Ecto neural progenitor cell (in vitro differentiated cells): ENCODE measurements around the gene DDX1.
"Not testable (repeated sequence)": the region's sequence is repeated elsewhere in the genome, so short reads cannot be mapped to it uniquely, and the experiment has no call there.

Experiments
- DNase-seq: peaks from one replicate; pipeline ENCODE4 v3.0.0-alpha.2; 2018; ENCODE audit warnings: low spot score

The DDX1 gene

DNA sequence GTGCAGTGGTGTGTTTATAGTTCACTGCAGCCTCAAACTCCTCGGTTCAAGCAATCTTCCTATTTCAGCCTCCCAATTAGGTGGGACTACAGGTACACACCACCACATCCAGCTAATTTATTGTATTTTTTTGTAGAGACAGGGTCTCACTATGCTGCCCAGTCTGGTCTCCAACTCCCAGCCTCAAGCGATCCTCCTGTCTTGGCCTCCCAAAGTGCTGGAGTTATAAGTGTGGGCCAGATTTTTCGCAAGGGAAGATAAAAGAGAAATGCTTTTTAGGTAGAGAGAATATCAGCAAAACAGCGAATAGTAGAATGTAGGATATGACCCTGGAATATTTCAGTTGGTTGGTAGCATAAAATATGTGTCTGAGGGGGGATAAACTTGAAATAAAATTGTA is 4.3 kb downstream of the DDX1 start:
- DNase-seq = no peak

DNA sequence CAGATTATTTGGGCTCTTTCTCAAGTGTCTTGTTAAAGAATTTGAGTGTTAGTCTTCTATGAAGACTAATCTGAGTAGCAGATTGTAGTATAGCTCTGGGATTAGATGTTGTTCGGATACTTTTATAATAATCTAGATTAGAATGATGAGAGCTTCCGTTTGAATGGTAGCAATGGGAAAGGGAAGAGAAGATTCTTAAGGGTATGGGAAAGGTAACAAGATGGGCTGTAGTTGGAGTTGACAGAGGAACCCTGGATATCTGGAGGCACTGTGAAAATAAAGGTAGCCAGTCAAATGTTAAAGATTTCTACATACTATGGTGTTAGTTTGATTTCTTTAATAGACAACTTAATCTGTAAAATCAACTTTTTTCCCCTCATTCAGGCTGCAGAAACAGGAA is 4.7 kb downstream of the DDX1 start:
- DNase-seq = no peak

DNA sequence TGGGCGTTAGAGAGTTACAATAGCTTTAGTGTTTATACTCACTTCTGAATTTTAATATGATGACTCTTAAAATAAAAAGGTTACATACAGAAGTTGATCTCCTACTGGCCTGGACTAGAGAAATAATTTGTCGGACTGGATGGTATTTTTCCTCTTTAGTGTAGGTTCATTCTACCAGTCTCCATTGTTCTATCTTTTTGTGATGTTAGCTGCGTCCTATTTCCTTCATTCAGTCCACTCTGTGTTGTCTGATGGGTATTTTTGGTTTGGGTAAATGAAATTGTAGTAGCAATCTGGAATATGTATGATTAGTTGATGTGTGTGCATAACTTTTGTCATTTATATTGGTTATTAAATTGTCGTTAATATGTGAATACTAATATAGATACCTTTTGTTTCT is 5.3 kb downstream of the DDX1 start:
- DNase-seq = no peak

DNA sequence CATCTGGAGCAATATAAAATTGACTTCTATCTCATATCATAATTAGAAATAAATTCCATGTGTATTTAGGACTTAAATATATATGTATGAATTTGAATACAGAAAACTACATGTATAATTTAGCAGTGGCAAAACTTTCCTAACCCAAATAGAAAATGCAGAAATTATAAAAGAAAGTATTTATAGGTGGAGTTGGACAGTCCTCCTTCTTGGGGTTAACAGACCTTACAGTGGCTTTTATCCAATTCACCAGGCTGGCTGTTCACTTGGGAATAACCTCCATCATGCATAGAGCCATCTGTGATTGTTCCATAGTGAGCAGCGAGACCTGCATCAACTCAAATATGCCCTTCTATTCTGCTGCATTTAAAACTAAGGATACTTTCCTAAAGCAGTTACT is 8.3 kb downstream of the DDX1 start:
- no peak for DNase-seq

DNA sequence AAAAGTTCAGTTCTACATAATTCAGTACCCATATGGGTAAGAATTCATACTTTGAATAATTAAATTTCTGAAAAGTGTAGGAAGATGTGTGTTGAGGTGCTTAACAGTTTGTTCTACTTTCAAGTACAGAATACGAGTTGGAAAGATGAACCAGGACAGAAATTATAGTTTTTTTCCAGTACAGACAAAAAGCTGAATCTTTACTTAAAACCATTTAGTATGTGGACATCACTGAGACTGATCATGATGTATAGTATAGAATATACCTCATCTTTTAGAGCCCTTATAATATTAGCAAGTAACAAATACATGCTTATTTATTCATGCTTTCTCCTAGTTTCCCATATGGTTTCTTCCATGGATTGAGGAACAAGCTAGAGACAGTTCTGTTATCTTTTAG is 10.0 kb downstream of the DDX1 start:
- DNase-seq = no peak

DNA sequence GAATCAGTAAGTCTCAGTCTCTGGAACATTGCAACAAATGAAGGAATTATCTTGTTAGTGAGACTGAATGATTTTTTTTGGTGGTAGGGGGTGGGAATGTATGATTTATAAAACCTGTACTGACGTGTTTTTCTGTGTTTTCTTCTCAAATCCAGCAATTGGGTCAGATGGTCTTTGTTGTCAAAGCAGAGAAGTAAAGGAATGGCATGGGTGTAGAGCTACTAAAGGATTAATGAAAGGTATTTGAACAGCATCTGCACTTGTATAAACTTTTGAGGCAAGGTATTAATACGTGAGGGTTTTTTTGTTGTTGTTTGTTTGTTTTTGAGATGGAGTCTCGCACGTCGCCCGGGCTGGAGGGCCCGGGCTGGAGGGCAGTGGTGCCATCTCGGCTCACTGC is 10.7 kb downstream of the DDX1 start:
- DNase-seq = no peak

DNA sequence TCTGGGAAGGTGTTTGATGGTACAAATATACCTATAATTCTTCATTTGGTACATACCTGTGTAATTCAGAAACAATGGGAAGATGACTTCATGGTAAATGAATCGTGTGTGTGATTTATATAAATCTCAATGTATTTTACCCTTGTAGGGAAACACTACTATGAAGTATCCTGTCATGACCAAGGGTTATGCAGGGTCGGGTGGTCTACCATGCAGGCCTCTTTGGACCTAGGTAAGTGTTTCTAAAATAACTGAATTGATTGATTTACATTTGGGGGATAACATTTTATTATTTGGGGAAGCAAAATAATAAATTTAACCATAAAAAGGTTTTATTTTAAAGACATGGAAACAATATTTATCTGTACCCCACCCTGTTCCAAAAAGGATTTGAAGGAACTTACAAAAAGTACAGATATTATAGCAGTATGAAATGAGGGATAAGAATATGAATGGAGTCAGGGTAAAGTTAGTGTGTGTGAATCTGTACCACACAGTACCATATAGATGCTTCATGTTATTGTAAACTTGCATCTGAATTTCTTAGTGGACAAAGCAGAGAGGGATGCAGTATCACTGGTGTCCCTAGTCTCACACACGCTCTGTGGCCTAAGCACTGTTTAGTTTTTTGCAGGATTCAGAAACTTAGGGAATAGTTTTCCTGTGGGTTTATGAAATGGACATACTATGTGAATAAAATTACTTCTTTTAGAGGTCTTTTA is 11.5 kb downstream of the DDX1 start:
- no peak for DNase-seq

DNA sequence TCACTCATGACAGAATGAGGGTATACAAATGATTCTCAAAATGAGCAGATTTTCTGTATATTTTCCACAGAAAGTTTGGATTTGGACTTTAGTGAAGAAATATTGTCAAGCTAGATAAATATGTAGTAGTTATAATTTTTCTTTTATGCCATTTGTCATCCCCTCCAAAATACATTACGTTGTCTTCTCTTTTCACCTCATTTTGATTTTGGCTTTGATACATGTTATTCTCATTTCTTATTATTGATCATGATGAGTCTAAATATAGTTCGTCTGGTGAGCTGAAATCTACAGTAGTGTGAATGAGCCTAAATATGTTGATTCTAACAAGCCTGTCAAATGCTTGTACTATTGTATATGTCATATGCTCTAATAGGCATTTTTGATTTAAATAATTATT is 12.3 kb downstream of the DDX1 start:
- DNase-seq = no peak

DNA sequence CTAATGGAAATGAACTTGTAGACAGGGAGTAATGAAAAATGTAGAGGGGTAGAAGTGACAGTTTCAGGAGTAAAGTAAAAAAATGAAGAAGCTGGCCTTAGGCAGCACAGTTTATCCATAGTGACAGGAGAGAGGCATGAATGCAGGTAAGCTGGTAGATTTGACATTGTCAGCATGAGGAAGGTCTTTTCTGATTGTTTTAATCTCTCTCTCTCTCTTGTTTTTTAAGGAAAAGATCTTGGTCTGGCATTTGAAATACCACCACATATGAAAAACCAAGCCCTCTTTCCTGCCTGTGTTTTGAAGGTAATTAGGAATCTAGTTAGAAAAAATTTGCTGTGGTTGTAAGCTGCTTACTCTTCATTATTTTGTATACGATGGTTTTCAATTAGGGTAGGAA is 14.1 kb downstream of the DDX1 start:
- DNase-seq = no peak

DNA sequence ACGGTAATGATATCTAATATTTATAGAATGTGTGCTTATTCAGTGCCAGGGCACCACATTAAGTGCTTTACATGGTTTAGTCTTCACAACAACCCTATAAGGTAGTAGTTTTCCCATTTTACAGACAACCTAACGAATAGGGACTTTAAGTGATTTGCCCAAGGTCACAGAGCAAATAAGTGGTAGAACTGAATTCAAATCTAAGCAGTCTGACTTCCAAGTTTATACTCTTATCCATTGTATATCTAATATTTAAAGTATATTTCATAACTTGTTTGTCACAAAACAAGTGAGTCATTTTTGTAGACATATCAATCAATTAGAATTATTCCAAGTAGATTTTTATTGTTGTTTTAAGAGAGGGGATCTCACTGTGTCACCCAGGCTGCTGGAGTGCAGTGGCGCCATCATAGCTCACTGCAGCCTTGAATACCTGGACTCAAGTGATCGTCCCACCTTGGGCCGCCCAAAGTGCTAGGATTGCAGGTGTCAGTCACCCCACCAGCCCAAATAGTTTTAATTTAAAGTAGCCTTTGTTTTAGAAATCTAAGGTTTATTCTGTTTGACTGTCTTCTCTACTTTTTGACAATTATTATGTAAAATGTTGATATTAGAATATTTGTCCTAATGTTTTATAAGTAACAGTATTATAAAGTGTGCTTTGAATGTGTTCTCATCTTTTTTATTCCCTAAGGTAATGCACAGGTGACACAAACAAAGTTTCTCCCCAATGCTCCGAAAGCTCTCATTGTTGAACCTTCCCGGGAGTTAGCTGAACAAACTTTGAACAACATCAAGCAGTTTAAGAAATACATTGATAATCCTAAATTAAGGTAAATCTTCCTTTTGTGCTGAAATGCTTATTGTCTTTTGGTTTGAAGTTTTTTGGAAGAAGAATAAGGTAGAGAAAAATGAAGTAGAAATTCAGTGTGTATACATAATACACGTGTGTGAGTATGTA is 15.1 kb downstream of the DDX1 start:
- DNase-seq = no peak

DNA sequence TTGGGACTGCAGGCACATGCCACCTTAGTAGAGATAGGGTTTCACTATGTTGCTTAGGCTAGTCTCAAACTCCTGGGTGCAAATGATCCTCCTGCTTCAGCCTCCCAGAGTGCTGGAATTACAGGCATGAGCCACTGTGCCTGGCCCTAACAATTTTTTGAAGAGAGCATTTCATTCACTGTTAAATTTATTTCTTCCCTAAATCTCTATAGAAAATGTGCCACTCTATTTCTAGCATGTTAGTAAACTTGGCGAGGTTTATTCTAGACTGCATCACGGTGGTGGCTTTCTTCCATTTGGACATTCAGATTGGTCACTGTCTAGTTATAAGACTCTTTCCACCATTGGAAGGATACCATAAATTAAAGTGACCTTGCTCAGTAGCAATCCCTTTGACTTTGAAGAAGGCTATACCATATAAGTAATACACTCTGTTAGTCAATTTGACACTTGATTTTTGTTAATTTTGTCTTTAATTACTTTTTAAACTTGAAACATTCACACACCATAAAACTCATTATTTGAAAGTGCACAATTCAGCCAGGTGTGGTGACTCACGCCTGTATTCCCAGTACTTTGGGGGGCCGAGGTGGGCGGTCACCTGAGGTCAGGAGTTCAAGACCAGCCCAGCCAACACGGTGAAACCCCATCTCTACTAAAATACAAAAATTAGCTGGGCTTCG is 16.2 kb downstream of the DDX1 start:
- DNase-seq = no peak

DNA sequence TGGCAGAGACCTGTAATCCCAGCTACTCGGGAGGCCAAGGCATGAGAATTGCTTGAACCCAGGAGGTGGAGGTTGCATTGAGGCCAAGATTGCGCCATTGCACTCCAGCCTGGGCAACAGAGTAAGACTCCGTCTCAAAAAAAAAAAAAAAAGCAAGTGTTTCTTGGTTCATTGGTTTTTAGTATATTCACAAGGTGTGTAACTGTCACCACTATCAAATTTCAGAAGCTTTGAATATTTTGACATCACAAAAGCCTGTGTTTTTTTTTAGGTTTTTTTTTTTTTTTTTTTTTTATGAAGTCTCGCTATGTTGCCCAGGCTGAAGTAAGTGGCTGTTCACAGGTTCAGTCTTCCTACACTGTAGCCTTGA is 16.7 kb downstream of the DDX1 start:
- DNase-seq = no peak

DNA sequence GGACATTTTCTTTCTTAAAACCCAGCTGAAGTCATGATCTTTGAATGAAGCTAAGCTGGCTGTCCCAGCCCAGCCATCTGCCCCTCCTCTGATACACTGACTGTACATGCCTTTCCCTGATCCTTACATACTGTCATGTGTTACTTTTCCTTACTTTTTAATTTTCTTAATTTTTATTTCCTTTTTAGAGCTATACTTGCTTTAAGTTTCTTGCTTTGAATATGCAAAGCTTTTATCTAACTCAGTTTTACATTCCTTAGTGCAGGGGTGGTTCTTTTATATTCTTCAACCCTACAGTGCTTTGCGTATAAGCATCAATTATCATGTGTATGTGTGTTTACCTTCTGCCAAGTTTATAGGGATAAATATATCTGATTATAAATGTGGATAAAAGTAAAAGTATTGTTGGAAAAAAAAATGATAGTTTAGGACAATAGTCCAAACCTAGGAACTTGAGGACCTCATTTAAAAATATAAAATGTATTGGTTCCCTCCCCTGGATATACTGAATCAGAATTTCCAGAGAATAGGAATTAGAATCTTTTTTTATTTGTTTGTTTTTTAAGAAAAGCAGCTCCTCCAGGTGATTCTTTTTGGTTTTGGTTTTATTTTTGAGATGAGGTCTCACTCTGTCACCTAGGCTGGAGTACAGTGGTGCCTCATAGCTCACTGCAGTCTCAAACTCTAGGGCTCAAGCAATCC is 17.8 kb downstream of the DDX1 start:
- no peak for DNase-seq

DNA sequence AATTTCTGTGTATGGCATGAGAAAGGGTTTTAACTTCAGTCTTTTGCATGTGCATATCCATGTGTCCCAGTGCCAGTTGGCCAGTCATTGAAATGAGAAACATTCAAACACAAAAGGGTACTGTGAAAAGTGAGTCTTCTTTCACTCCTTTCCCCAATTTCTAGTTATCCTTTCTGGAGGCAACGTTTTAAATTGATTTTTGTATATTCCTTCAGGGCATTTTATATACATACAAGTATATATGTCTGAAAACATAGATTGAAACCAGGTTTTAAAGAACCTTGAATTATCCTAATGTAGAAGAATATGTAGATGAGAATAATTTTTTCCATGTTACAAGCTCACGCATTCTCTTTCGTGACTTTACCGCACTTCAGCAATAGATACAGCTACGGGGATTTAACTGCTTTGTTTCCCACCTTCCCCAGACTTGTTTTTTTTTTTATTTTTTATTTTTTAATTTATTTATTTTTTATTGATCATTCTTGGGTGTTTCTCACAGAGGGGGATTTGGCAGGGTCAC is 18.8 kb downstream of the DDX1 start:
- no peak for DNase-seq

DNA sequence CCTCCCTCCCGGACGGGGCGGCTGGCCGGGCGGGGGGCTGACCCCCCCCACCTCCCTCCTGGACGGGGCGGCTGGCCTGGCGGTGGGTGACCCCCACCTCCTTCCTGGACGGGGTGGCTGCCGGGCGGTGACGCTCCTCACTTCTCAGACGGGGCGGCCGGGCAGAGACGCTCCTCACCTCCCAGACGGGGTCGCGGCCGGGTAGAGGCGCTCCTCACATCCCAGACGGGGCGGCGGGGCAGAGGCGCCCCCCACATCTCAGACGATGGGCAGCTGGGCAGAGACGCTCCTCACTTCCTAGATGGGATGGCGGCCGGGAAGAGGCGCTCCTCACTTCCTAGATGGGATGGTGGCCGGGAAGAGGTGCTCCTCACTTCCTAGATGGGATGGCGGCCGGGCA is 20.4 kb downstream of the DDX1 start:
- not testable (repeated sequence) for DNase-seq

DNA sequence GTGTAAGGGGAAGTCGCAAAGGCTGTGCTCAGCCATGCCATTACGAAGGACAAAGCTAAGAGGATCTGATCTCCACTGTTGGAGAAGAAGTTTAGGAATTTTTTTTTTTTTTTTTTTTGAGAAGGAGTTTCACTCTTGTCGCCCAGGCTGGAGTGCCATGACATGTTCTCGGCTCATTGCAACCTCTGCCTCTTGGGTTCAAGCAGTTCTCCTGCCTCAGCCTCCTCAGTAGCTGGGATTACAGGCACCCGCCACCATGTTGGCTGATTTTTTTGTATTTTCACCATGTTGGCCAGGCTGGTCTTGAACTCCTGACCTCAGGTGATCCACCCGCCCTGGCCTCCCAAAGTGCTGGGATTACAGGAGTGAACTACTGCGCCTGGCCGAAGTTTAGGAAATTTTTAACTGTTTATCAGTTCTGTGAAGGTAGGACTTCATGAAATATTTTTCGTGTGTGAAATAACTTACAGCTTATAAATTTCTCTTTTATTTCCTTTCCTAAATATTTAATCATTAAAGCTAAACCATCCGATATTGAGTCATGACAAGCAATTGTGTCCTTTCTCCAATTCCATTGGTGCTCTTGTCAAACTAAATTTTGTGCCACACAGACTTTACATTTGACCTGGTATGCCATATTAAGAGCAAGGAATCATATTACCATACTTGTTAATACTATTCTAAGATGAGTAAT is 22.2 kb downstream of the DDX1 start:
- no peak for DNase-seq

DNA sequence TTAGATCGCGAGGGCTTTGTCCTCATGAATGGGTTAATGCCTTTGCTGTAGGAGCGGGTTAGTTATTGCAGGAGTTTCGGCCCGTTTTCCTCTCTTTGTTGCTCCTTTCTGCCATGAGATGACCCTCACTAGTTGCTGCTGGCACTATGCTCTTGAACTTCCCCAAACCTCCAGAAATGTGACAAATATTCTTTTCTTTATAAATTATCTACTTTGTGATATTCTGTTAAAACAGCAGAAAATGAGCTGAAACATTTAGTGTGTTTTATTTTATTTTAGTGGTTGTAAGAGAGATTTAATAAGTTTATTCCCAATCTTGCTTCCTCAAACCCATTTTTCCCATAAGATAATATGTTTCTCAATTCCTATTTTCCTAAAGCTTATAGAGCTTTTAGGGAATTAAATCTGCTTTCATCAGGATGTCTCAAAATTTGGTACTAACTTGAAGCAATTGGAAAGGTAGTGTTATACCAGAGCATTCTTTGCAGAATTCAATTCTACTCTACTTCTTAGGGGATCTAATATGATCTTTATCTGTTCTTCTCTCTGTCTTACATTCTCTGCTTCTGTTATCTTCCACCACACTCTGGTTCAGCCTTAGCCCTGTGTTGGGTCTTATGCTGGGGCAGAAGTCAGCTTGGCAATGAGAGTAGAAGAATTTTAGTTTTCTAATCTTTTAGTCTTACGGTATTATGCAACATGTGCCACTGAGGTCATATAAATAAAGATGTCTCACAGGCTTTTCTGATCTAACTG is 23.1 kb downstream of the DDX1 start:
- DNase-seq = no peak

DNA sequence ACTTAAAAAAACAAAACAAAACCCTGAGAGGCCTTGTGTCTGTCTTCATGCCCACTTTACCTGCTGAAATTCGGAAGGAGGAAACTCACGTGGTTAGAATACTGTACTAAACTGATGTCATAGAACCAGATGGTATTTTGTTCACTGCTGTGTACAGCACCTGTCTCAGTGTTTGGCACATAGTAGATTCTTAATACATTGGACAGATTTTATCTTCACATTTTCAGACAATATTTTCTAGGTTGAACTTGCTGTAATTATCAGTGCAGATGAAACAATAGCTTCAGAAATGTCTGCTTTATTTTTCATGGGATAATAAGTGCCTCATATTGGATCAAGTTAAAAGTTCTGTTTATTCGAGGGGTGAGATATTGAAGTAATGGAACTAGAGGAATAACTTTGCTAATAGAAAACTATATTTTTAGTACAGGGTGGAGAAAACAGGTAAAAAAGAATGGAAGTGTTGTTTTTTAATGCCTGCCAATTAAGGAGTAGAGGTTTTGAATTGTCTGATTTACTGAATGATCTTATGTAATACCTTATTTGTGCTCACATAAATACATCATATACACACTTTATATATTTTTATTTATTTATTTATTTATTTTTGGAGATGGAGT is 23.7 kb downstream of the DDX1 start:
- DNase-seq = no peak

DNA sequence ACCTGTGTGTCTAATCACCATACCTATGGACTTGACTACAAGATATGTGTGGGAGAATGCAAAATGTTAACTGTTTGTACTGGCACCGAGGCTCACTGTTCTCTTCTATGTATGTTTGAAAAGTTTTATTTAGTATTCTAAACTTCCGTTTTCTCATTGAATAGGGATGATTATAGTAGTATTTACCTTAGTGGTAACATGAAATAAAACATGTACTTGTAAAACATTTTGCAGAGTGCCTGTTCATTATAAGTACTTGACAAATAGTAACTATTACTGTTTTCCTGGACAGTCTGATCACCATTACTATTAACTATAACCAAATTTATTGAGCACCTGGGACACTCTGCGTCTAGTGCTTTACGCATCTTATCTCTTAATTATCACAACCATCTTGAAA is 24.8 kb downstream of the DDX1 start:
- no peak for DNase-seq
